22Rv1 (cell line): ENCODE data around the gene NODAL.

Experiments used
- ZFX ChIP-seq: fragments of 450-650 bp; IDR thresholded peaks from 2 replicates; pipeline ENCODE4 v1.6.1; 2017; ENCODE audit warnings: antibody characterized with exemption, borderline replicate concordance
- TF ChIP-seq, protein P1 (sequence below): fragments of 450-650 bp; IDR thresholded peaks from 2 replicates; pipeline ENCODE4 v1.5.1; 2017; ENCODE audit warnings: mild to moderate bottlenecking

DNA sequence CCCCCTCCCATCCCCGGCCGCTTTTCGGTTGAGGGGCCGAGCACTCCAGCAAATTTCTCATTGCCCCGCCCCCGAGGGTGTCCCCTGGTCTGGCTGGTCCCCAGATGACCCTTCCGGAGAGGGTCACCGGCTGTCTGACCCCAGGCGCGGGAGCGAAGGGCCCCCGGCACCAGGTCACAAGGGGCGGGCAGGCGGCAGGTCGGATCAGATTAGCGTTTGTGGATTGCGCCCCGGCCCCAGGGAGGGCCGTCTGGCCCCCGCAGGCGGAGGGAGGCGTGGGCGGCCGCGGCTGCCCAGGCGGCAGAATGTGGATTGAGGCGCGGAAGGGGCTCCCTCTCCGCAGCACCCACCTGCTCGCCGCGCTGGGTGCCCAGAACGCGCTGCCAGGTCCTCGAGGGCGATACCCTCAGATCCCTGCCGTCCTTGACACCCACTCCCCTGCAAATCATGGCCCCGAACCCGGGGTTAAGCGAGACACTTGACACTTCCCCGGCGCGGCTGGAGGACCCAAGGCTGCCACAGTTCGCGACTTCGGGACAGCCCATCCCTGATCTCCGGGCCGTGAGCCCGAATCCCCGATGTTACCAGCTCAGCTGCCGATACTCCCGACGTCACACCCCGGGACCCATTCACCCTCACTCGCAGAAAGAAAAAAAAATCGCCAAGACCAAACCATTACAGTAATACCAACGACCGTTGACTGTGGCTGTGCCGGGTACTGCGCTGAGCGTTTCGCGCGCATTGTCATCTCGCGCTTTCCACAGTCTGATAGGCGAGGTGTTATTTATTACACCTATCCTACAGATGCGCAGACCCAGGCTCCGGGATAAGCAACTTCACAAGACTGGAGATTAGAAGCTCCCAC lies 953 bp downstream of the NODAL start:
- TF ChIP-seq, protein P1, sequence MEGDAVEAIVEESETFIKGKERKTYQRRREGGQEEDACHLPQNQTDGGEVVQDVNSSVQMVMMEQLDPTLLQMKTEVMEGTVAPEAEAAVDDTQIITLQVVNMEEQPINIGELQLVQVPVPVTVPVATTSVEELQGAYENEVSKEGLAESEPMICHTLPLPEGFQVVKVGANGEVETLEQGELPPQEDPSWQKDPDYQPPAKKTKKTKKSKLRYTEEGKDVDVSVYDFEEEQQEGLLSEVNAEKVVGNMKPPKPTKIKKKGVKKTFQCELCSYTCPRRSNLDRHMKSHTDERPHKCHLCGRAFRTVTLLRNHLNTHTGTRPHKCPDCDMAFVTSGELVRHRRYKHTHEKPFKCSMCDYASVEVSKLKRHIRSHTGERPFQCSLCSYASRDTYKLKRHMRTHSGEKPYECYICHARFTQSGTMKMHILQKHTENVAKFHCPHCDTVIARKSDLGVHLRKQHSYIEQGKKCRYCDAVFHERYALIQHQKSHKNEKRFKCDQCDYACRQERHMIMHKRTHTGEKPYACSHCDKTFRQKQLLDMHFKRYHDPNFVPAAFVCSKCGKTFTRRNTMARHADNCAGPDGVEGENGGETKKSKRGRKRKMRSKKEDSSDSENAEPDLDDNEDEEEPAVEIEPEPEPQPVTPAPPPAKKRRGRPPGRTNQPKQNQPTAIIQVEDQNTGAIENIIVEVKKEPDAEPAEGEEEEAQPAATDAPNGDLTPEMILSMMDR = no peak
- TF ChIP-seq ZFX = no peak
